HG03565 (cell line): ENCODE measurements around the gene IRF5.
"Not testable (repeated sequence)": the region's sequence is repeated elsewhere in the genome, so short reads cannot be mapped to it uniquely, and the experiment has no call there.

ENCODE experiments used
- ATAC-seq: cut with Tn5 transposase; IDR thresholded peaks from one replicate; pipeline ENCODE4 v1.9.1; 2021; ENCODE audit warnings: mild to moderate bottlenecking, moderate library complexity; ENCODE audit not compliant: unreplicated experiment

The IRF5 gene

GRCh38 chr7:128954830-128955802, 17.4 kb downstream of the IRF5 start:
- peak; percentile 49 for ATAC-seq

DNA sequence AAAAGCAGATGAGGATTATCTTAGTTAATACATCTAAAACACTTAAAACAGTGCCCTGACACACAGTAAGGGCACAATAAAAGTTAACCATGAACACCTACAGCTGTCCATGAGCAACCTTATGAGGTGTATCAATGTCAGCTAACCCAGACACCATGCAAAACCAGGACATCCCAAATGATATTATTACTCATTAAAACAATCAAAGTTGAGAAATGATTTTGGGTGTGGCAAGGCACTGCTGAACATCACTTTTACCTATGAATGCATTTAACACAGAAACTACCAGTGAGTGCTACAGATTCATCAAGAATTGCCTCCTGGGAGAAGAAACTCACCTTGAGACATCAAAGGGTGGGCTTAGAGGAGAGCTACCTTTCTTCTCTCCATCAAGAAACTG, 18.3 kb downstream of the IRF5 start:
- no peak for ATAC-seq

DNA sequence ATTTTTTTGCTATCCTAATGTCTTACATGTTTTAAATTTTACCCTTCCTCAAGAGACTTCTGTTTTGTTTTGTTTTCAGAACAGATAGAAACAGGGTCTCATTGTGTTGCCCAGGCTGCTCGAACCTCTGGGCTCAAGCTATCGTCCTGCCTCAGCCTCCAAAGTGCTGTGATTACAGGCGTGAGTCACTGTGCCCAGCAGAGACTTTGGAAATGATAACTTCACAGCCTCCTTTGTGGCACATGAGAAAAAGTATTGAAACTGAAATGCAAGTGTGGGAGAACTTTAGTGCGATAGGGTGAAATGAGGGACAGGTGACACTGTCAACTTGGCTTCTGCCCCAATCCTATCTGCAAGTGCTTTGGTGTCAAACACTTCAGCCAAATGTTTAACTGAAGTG, 21.6 kb downstream of the IRF5 start:
- no peak for ATAC-seq

DNA sequence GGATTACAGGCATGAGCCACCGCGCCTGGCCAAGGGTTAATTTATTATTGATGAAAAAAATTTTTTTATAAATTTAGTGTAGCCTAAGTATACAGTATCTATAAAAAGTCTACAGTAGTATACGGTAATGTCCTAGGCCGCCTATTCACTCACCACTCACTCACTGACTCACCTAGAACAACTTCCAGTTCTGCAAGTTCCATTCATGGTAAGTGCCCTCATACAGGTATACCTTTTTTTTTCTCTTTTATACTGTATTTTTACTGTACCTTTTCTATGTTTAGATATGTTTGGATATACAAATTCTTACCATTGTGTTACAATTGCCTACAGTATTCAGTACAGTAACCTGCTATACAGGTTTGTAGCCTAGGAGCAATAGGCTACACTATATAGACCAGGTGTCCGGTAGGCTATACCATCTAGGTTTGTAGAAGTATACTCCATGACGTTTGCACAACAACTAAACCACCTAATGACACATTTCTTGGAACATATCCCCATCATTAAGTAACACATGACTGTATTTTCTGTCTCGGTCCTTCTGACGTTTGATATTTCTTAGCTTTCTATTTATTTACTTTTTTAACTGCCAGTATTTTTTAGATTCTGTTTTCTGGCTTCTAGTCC, 23.4 kb downstream of the IRF5 start:
- ATAC-seq, result no peak

- peak; percentile 22 for ATAC-seq
Measured at GRCh38 chr7:128962899-128963298, 25.2 kb downstream of the IRF5 start.

GRCh38 chr7:128963327-128963757, 25.6 kb downstream of the IRF5 start:
- peak; percentile 60 for ATAC-seq

DNA sequence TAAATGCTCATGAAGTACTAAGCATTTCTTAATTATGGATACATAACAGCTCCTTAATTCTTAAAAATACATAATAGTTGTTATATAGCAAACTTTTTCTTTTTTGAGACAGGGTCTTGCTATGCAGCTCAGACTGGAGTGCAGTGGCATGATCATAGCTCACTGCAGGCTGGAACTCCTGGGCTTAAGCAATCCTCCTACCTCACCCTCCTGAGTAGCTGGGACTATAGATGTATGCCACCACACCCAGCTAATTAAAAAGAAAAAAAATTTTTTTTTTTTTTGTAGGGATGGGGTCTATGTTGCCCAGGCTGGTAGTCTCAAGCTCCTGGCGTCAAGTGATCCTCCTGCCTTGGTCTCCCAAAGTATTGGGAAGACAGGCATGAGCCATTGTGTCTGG, 30.9 kb downstream of the IRF5 start:
- no peak for ATAC-seq

DNA sequence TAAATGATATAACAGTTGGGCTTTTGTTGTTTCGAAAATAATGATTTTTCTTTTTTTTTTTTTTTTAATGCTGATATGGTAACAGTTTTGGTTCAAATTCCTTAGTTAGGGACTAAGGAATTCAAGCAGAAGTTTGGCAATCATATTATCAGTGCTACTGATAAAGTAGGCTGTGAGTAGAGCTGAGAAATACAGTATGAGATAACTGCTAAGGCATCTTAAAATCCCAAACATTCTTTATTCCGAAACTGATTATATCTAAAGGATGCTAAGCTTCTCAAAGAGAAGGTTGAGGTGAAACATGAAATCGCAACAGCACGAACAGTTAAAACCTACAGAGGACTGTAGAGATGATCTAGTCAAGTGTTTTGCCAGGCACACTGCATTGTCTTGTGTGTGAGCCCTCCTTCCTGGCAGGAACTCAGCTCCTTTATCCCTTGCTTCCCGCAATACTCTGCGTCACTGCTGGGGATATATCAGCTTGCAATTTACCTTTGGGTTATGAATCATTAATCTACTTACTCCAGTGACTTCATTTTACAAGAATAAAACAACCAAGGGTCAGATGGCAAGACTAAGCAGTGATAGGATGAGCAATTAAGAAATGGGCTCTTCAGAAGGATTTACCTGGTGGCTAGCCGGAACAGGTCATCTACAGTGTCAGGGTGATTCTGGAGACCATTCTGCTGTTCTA, 36.7 kb downstream of the IRF5 start:
- ATAC-seq, result no peak

DNA sequence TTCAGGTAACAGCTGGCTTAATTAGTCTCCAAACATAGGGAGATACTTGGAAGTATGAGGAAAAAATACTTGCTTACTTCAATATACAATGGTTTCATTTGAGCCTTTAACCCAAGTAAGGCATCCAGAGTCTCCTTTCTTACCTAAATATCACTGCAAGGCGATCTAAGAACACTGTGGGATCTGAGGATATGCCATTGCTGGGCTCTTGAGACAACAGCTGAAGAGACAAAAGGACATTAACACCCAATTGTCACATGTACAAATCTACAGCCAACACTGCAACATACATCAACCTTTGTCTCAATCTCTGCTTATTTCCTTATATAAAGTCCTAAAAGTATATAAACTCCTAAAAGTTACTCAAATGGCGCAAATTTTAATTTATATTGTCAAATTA, 44.4 kb downstream of the IRF5 start:
- no peak for ATAC-seq

- ATAC-seq, result no peak
Measured at GRCh38 chr7:128985660-128986059, 47.9 kb downstream of the IRF5 start.

DNA sequence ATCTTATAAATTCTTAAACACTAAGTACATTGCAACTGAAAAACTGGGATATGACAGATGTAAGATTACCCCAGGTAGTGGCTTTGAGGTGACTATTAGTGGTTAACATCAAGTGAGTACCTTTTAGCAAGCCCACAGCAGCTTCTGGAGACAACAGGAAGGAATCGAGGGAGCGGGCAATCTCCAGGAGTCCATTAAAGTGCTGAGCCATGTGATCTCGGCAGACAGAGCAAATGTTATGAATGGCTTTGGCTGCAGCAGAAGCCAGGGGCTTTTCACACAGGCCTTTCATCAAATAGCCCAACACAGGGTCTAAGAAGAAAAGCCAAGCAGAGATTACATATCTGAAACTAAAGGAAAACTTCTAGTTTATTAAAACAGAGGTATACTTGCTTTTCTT, 48.9 kb downstream of the IRF5 start:
- ATAC-seq, result no peak

GRCh38 chr7:128988372-128988771, 50.6 kb downstream of the IRF5 start:
- no peak for ATAC-seq

DNA sequence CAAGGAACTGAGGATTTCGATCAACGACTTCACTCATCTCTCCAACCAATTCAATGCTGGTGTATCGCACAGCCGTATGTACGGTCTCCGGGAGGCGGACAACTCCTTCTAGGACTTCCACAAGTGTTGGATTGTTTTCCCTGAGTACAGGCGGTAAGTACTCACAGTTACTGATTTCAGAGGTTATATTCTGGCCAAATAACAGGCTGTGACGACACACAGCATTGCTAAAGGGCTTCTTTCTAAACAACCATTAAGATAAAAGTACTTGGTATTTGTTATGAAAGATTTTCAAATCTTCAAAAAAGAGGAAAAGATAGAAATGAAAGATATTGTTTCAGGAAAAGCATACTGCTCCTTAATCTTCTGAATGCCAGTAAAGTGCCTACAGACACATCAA, 52.2 kb downstream of the IRF5 start:
- no peak for ATAC-seq

DNA sequence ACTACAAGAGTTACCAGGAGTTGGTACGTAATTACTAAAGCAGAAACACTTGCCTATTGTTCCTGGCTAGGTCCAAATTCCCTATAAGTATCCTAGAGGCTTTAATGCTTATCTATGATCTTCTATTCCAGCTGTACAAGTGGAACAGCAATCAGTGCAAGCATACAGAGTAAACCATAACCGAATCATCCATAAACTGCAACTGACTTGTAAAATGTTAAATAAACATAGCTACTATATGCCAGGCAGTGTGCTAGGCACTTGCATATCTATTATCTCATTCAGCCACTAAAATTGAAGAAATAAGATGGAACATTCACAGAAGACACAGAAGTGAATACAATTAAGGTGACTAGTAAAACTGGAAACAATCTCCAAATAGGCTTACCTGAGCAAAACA, 55.7 kb downstream of the IRF5 start:
- ATAC-seq, result no peak

GRCh38 chr7:128994560-128994959, 56.8 kb downstream of the IRF5 start:
- ATAC-seq, result not testable (repeated sequence)

DNA sequence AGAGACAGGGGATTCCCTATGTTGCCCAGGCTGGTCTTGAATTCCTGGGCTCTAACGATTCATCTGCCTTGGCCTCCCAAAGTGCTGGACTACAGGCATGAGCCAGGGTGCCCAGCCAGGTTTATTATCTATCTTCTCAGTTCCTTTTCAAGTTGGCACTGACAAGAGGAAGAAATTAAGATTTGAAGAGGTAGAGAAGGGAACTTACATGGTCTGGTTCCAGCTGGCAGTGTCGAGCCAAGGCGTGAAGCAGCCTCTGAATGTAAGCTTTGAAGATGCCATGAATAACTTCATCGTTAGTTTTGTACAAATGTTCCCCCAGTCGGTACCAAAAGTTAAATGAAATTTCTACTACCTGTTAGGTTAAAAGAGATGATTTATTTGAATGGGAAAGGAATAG, 59.5 kb downstream of the IRF5 start:
- ATAC-seq, result no peak
